ENCODE measurements around the gene RAB32. TPM values are rescaled to one million over a fixed set of nuclear protein-coding genes. Genes with fewer than 3 reads are reported as not detected.
"Not testable (repeated sequence)": the region's sequence is repeated elsewhere in the genome, so short reads cannot be mapped to it uniquely, and the experiment has no call there.

Gene RAB32
- total RNA-seq, 4 donors from 2014 or later = 0.34 to 18.3 (median 5.5) TPM

DNA sequence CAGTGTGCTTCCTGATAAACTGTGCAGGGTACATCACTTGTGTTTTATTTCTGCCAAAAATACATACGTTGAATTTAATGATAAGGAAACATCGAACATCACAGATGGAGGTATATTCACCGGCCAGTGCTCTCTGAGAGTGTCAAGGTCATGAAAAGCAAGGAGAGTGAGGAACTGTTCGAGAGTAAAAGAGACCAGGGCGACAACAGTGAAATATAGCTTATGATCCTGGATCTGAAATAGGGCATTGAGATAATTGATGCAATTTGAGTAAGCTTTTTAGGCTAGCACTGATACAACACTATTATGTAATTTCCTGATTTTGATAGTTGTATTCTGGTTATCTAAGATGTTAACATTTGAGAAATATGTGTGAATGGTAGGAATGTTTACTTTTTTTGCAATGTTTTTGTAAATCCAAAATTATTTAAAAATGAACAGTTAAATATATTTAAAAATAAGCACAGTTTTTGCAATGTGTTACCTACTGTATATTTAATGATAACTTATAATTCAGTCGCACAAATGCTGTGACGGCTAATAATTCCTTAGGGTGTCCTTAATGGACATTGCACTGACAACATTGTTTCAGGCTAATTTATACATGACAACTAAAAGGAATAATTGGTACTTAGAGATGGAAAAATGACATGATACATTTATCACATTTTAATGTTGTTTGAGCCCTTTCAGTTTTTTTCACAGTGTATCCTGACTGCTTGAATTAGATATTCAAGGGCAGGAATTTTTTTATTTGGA, 9.9 kb downstream of the RAB32 start:
- no peak overlapping the region for H3K27ac ChIP-seq
- no peak overlapping the region for H3K4me3 ChIP-seq
- H3K4me1 ChIP-seq = peaks cover 0 to 5% (median 0%) of the 10 kb centered on the region in 3 donors
- H3K36me3 ChIP-seq = peaks cover 0 to 25% (median 0%) of the 10 kb centered on the region in 3 donors
- H3K9me3 ChIP-seq = no peaks in the 10 kb centered on the region
- H3K27me3 ChIP-seq = peaks cover 0 to 3% (median 0%) of the 10 kb centered on the region in 4 donors
- DNase-seq = no peak
- intact Hi-C loops (cut with DNase I) = no loop called here
- WGBS, 2 donors = 90 to 91% methylated on average over 7 of the region's 7 CpGs
- TF ChIP-seq, protein P1, sequence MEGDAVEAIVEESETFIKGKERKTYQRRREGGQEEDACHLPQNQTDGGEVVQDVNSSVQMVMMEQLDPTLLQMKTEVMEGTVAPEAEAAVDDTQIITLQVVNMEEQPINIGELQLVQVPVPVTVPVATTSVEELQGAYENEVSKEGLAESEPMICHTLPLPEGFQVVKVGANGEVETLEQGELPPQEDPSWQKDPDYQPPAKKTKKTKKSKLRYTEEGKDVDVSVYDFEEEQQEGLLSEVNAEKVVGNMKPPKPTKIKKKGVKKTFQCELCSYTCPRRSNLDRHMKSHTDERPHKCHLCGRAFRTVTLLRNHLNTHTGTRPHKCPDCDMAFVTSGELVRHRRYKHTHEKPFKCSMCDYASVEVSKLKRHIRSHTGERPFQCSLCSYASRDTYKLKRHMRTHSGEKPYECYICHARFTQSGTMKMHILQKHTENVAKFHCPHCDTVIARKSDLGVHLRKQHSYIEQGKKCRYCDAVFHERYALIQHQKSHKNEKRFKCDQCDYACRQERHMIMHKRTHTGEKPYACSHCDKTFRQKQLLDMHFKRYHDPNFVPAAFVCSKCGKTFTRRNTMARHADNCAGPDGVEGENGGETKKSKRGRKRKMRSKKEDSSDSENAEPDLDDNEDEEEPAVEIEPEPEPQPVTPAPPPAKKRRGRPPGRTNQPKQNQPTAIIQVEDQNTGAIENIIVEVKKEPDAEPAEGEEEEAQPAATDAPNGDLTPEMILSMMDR (IDR thresholded peaks at IDR 0.05) = no peak
- no peak for TF ChIP-seq POLR2A (IDR thresholded peaks at IDR 0.05)

GRCh38 chr6:146560607-146561006, 17.0 kb downstream of the RAB32 start:
- Histone ChIP-seq H3K27me3 (no peaks in the 10 kb centered on the region), H3K4me3 (no peak overlapping the region), H3K36me3 (peaks cover 0 to 1% (median 0%) of the 10 kb centered on the region in 3 donors), H3K4me1 (no peaks in the 10 kb centered on the region), H3K27ac (no peak overlapping the region), H3K9me3 (no peaks in the 10 kb centered on the region)
- intact Hi-C loops (cut with DNase I) = no loop called here
- no peak for DNase-seq
- TF ChIP-seq POLR2A (IDR thresholded peaks at IDR 0.05) = no peak
- TF ChIP-seq, protein P1 (IDR thresholded peaks at IDR 0.05) = no peak
- WGBS, 2 donors = 71 to 76% methylated on average over 1 of the region's 1 CpG

DNA sequence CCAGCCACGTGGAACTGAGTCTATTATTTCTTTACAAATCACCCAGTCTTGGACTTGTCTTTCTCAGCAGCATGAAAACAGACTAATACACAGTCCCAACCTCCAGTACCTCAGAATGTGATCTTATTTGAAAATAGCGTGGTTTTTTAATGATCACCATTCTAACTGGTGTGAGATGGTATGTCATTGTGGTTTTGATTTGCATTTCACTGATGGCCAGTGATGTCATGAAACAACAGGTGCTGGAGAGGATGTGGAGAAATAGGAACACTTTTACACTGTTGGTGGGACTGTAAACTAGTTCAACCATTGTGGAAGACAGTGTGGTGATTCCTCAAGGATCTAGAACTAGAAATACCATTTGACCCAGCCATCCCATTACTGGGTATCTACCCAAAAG, 23.0 kb downstream of the RAB32 start:
- 51 to 69% methylated on average over 2 of the region's 2 CpGs for WGBS, 2 donors
- DNase-seq = not testable (repeated sequence)

DNA sequence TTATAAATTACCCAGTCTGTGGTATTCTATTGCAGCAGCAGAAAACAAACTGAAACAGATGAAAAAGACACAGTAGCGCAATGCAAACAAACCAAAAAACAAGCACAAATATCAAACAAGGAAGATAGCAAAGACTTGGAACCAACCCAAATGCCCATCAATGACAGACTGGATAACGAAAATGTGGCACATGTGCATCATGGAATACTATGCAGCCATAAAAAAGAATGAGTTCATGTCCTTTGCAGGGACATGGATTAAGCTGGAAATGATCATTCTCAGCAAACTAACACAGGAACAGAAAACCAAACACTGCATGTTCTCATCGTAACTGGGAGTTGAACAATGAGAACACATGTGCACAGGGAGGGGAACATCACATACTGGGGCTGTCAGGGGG, 25.0 kb downstream of the RAB32 start:
- 73 to 85% methylated on average over 3 of the region's 3 CpGs for WGBS, 2 donors
- H3K4me3 ChIP-seq; H3K9me3 ChIP-seq; H3K4me1 ChIP-seq; H3K27ac ChIP-seq; DNase-seq; intact Hi-C loops (cut with DNase I); H3K27me3 ChIP-seq; H3K36me3 ChIP-seq: not testable (repeated sequence)

More for the DNA sequence above, 23.0 kb downstream of the RAB32 start:
- H3K36me3 ChIP-seq; H3K9me3 ChIP-seq; H3K4me3 ChIP-seq; H3K27me3 ChIP-seq; H3K27ac ChIP-seq; intact Hi-C loops (cut with DNase I); H3K4me1 ChIP-seq: not testable (repeated sequence)

GRCh38 chr6:146574211-146574610, 30.6 kb downstream of the RAB32 start:
- no peaks in the 10 kb centered on the region for H3K36me3 ChIP-seq
- TF ChIP-seq, protein P1 (IDR thresholded peaks at IDR 0.05) = no peak
- no peak for TF ChIP-seq POLR2A (IDR thresholded peaks at IDR 0.05)
- WGBS, 2 donors = 83 to 95% methylated on average over 1 of the region's 1 CpG

DNA sequence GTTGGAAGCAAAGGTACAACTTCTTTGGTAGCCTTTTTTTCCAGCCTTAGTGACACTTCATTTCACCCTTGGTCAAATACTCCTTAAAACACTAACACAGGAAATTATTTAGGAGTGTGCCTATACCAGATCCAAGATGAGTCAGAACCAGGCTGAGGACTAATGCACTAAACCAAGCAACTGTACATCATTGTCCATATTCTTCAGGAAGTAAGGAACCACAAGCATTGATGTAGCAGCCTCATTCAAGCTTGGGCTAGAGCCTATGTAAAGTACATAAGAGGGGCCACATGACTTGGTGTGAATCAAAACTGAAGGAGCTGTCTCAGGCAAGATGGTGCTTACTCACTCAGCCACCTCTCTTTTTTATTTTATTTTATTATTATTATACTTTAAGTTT, 34.4 kb downstream of the RAB32 start:
- intact Hi-C loops (cut with DNase I) = no loop called here
- Histone ChIP-seq H3K27me3 (no peaks in the 10 kb centered on the region), H3K9me3 (peaks cover 0 to 9% (median 0%) of the 10 kb centered on the region in 3 donors), H3K36me3 (no peaks in the 10 kb centered on the region), H3K4me1 (no peaks in the 10 kb centered on the region), H3K4me3 (no peak overlapping the region), H3K27ac (no peak overlapping the region)
- no peak for DNase-seq
- TF ChIP-seq, protein P1 (IDR thresholded peaks at IDR 0.05) = no peak
- TF ChIP-seq POLR2A (IDR thresholded peaks at IDR 0.05) = no peak

More at GRCh38 chr6:146574211-146574610, 30.6 kb downstream of the RAB32 start:
- H3K27me3 ChIP-seq = no peaks in the 10 kb centered on the region
- H3K4me3 ChIP-seq = no peak overlapping the region
- DNase-seq = no peak
- intact Hi-C loops (cut with DNase I) = no loop called here
- H3K4me1 ChIP-seq = no peaks in the 10 kb centered on the region
- H3K27ac ChIP-seq = no peak overlapping the region
- H3K9me3 ChIP-seq = peaks cover 0 to 9% (median 0%) of the 10 kb centered on the region in 3 donors
